Testis (tissue), 3 donors: ENCODE data around the gene SPSB3. TPM values are rescaled to one million over a fixed set of nuclear protein-coding genes. Genes with fewer than 3 reads are reported as not detected.

ENCODE experiments used
- DNase-seq: peaks from one replicate; pipeline ENCODE4 v3.0.0-alpha.2; 2019
- H3K27ac ChIP-seq, 2 donors: fragments of 200-600 bp; sonication (generic); one replicate each; pipeline ENCODE4 v1.5.1; 2019
- H3K27me3 ChIP-seq: fragments of 200-600 bp; sonication (generic); one replicate; pipeline ENCODE4 v1.5.1; 2019
- H3K36me3 ChIP-seq: fragments of 200-600 bp; sonication (generic); one replicate; pipeline ENCODE4 v1.5.1; 2017; ENCODE audit warnings: low read depth; ENCODE audit errors: missing control alignments
- H3K4me1 ChIP-seq: fragments of 200-600 bp; sonication (generic); one replicate; pipeline ENCODE4 v1.5.1; 2019
- H3K4me3 ChIP-seq, 2 donors: fragments of 200-600 bp; sonication (generic); one replicate each; pipeline ENCODE4 v1.5.1; 2017 to 2019
- H3K9me3 ChIP-seq: fragments of 200-600 bp; sonication (generic); one replicate; pipeline ENCODE4 v1.5.1; 2017
- CTCF ChIP-seq, 3 experiments: fragments of 450-650 bp in 2 of 3; fragments of 200-600 bp in 1 of 3; sonication (generic) in 1 of 3; IDR thresholded peaks; one replicate each; pipeline ENCODE4 v1.5.1; 2016 to 2019; ENCODE audit warnings: antibody characterized with exemption in 3 of 3, mild to moderate bottlenecking in 2 of 3, moderate library complexity in 1 of 3
- POLR2A ChIP-seq: fragments of 450-650 bp; IDR thresholded peaks from one replicate; pipeline ENCODE4 v1.6.1; 2017; ENCODE audit warnings: antibody characterized with exemption, mild to moderate bottlenecking, moderate library complexity
- WGBS, 2 donors: methylation state at CpG; one replicate each; pipeline ENCODE4 v1.1.5; 2018; 5-methylcytosine and 5-hydroxymethylcytosine counted together
- intact Hi-C: fragments of 100-400 bp; cut with DNase I; formaldehyde crosslinking; loops from one replicate; pipeline ENCODE4 v1.15.1; 2023; ENCODE audit warnings: low total_unique reads
- polyA plus RNA-seq: library from polyadenylated mRNA; stranded (reverse); fragments of 350-450 nt; fragmentation: Illumina TruSeq; extraction: RNeasy Lipid Tissue Mini Kit (QIAGEN cat#74804); gene quantifications from one replicate; pipeline ENCODE4 v1.2.3, GENCODE V29; 2014; ENCODE audit warnings: low read depth, low replicate concordance; ENCODE audit not compliant: insufficient read depth
- total RNA-seq, 2 donors: library from RNA; depleted of rRNA; stranded (reverse); fragments of >200 nt; gene quantifications; one replicate each; pipeline ENCODE4 v1.2.3, GENCODE V29; 2016

Gene SPSB3
- total and polyA plus RNA-seq, 3 donors from 2014 or later = 43.8 to 114 (median 111) TPM

- no peaks in the 10 kb centered on the region for H3K36me3 ChIP-seq
- TF ChIP-seq CTCF (IDR thresholded peaks at IDR 0.05) (no peak), POLR2A (no peak)
- intact Hi-C loops = no loop called here
Observed at GRCh38 chr16:1743376-1744337, 38.7 kb downstream of the SPSB3 start.

GRCh38 chr16:1741553-1742165, 40.7 kb downstream of the SPSB3 start:
- H3K4me1 ChIP-seq = no peaks in the 10 kb centered on the region
- no peak for TF ChIP-seq POLR2A
- no peak for TF ChIP-seq CTCF (IDR thresholded peaks at IDR 0.05)
- no peaks in the 10 kb centered on the region for H3K36me3 ChIP-seq
- H3K4me3 ChIP-seq = no peak overlapping the region
- H3K27me3 ChIP-seq = no peaks in the 10 kb centered on the region
- no peak for DNase-seq
- 89 to 91% methylated on average over 11 to 18 of the region's 19 CpGs for WGBS, 2 donors
- intact Hi-C loops = no loop called here
- no peaks in the 10 kb centered on the region for H3K9me3 ChIP-seq
- H3K27ac ChIP-seq = no peak overlapping the region

More at GRCh38 chr16:1743376-1744337, 38.7 kb downstream of the SPSB3 start:
- no peak for DNase-seq
- no peak overlapping the region for H3K4me3 ChIP-seq
- H3K4me1 ChIP-seq = no peaks in the 10 kb centered on the region
- no peak overlapping the region for H3K27ac ChIP-seq
- no peaks in the 10 kb centered on the region for H3K27me3 ChIP-seq
- no peaks in the 10 kb centered on the region for H3K9me3 ChIP-seq
- WGBS, 2 donors = 87 to 96% methylated on average over 18 to 32 of the region's 32 CpGs

- TF ChIP-seq POLR2A = no peak
- no peak for TF ChIP-seq CTCF (IDR thresholded peaks at IDR 0.05)
- no peaks in the 10 kb centered on the region for H3K9me3 ChIP-seq
- 88 to 91% methylated on average over 22 to 30 of the region's 30 CpGs for WGBS, 2 donors
- no peak for DNase-seq
- no peak overlapping the region for H3K4me3 ChIP-seq
- no peak overlapping the region for H3K27ac ChIP-seq
- no peaks in the 10 kb centered on the region for H3K4me1 ChIP-seq
- intact Hi-C loops = no loop called here
- H3K36me3 ChIP-seq = no peaks in the 10 kb centered on the region
- no peaks in the 10 kb centered on the region for H3K27me3 ChIP-seq
Observed at GRCh38 chr16:1740781-1741490, 41.4 kb downstream of the SPSB3 start.

GRCh38 chr16:1740234-1740633, 42.1 kb downstream of the SPSB3 start:
- Histone ChIP-seq H3K9me3 (no peaks in the 10 kb centered on the region), H3K27ac (no peak overlapping the region), H3K4me1 (no peaks in the 10 kb centered on the region), H3K27me3 (no peaks in the 10 kb centered on the region), H3K4me3 (no peak overlapping the region), H3K36me3 (no peaks in the 10 kb centered on the region)
- TF ChIP-seq CTCF (IDR thresholded peaks at IDR 0.05) = no peak
- TF ChIP-seq POLR2A = no peak
- intact Hi-C loops = no loop called here
- 90 to 92% methylated on average over 32 to 33 of the region's 33 CpGs for WGBS, 2 donors
- no peak for DNase-seq
